Erythroblast (primary cell): Measurements from ENCODE around the gene IKZF3.
"Not testable (repeated sequence)": the region's sequence is repeated elsewhere in the genome, so short reads cannot be mapped to it uniquely, and the experiment has no call there.

ENCODE experiments used
- GATA1 ChIP-seq: IDR thresholded peaks from 2 replicates; pipeline ENCODE4 v1.6.1; 2011; ENCODE audit warnings: low read depth, mild to moderate bottlenecking, control low read depth, low read length, moderate library complexity
- POLR2A ChIP-seq: IDR thresholded peaks from 2 replicates; pipeline ENCODE4 v1.6.1; 2011; ENCODE audit warnings: mild to moderate bottlenecking, low read length

- not testable (repeated sequence) for TF ChIP-seq POLR2A, GATA1
Observed at GRCh38 chr17:39850186-39850585, 13.9 kb downstream of the IKZF3 start.
